Hepatocyte (in vitro differentiated cells): ENCODE data around the gene SHBG.

ENCODE experiments used
- CTCF ChIP-seq: fragments of 200-600 bp; sonication (generic); IDR thresholded peaks from 2 replicates; pipeline ENCODE4 v1.5.1; 2016; ENCODE audit warnings: antibody characterized with exemption, mild to moderate bottlenecking; ENCODE audit not compliant: poor library complexity
- EZH2 ChIP-seq: fragments of 200-600 bp; sonication (generic); IDR thresholded peaks from 2 replicates; pipeline ENCODE4 v1.6.1; 2016; ENCODE audit warnings: antibody characterized with exemption, mild to moderate bottlenecking, borderline replicate concordance
- EZH2phosphoT487 ChIP-seq: fragments of 200-600 bp; sonication (generic); IDR thresholded peaks from one replicate; pipeline ENCODE4 v1.6.1; 2018; ENCODE audit warnings: antibody characterized with exemption, mild to moderate bottlenecking, low read depth, moderate library complexity; ENCODE audit not compliant: unreplicated experiment, severe bottlenecking

GRCh38 chr17:7632492-7632894 is 2.6 kb downstream of the SHBG start:
- no peak for TF ChIP-seq EZH2phosphoT487
- TF ChIP-seq CTCF: peak; percentile 34
- TF ChIP-seq EZH2: no peak
